ENCODE data around the gene FHIT.

The FHIT gene

DNA sequence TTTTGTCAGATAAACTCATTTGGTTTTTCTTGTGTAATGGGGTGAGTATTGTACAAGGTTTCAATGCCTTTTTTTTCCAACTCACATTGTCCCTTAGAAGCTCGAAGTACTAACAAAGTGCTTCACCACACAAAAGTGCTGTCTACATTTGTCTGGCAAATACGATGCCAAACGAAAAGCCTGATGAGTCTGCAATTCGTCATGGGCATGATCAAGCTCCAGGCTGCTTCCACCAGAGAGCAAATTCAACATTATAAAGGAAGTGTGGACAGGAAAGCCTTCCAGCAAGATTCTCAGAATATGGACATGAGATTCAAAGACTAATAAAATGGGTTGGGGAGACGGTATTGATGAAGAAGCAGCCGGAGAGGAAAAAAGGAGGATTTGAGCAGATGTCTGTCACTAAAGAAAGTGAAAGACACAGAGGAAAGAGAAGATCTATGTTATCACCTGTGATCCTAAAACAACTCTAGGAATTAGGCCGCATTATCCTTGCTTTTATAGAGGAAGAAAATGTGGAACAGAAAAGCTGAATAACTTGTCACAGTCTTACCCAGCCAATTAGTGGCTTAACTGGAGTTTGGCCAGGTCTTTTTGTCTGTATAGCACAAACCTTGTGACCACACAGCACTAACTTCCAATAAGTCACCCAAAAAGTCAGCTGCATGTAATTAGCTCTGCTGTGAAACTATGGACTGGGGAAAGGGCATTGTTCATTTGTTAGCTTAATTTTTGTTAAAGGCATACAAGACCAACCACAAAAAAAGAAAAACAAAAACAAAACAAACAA, 494.8 kb downstream of the FHIT start:
- DNase-seq: no peak

DNA sequence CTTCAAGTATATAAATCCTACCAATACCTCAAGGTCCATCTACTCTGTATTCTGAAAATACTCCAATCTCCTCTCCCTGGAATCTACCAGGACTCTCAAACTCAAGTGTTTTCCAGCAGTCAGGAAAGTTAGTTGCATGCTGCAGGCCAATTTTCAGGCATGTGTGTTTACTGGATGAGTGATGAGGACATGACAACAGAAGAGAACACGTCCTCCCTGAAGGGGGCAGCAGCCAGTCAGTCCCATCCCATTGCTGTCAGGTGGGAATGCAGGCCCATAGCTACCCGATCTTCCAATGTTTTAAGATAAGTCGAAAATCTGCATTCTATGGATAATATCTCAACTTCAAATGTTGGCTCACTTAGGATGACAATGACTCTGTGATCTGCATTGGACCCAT, 496.2 kb downstream of the FHIT start:
- DNase-seq: no peak

DNA sequence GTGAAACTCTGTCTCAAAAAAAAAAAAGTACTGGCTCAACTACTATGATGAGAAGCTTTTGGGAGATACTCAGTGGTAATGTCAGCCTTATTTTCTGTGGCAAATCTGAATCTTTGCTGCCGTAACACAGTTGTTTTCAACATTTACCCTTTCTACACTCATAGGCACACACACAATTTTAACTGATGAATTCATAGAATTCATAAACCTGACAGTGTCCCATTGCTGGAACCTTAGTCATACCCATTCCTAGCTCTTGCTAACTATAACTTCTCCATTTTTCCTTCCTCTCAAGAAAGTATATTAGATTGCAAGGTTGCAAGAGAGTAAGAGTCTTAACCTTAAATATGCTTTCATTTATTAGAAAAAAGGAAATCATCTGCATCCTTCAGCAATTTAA, 496.6 kb downstream of the FHIT start:
- no peak for DNase-seq

DNA sequence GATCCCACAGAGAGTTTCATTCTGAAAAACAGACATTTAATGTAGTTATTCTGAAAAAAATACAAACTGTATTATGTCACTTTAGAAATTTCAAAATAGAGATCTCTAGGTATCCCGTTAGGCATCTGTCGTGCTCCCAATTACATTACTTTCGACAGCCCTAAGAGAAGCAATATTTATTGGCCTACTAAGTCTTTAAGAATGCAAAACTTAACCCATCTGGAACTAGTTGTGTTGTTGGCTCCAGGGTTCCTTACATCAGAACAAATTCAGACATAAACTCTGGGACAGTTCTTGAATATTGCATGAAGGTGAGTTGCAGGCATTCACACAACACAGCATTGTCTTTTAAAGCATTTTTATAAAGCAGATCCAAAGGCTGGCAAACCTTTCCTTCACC, 498.4 kb downstream of the FHIT start:
- no peak for DNase-seq

DNA sequence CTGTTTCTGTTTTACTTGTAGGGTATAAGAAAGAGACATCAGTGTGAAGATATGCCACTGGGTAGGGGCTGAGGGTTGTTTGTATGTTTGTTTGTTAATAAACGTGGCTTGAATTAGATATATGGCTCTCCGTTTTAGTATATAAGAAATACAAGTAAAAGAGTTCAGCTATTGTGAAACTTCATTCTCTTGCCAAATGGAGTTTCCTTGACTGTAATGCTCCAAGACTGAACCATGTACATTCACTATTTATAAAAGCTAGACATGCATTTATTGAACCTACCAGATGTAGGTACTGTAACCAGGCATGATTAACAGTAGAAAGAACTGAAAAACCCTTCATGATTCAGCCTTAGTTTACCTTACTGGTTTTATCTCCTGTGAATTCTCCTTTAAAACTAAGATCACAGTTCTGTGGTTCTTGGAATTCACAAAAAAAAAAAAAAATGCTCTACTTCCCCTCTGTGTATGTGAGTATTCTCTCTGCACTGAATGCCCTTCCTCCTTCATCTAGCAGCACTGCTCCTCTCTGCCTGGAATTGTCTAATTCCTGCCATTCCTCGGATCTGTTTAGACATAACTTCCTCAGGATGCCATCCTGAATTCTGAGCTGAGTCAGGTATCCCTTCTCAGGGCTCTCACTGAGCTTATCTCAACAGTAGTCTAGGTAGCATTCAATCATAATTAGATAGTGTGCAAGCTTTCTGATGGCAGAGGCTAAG, 504.4 kb downstream of the FHIT start:
- DNase-seq: no peak

DNA sequence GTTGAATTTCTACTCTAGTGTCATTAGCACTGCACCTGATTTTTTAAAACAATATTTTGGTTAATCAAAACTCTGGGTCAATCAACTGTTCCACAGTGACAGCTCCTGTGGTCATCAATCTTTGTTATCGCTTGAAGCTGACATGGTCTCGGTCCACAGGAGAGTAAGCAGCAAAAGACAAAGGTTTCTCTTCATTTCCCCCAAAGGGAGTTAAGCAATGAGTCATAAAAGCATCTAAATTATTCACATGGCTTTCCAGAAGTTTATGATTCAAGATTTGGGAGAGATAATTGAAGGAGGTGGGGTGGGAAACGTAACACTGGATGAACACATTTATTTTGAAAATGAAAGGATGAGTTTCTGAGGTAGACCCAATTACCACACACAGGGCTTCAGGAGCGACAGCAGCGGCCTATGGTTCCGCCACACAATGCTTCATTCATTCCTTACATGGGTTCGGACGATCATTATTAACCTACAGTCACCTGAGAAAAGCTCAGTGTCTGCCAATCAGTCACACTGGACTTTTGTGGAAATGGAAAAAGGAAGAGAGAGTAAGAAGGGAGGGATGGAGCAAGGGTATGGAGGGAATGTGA, 505.1 kb downstream of the FHIT start:
- no peak for DNase-seq

DNA sequence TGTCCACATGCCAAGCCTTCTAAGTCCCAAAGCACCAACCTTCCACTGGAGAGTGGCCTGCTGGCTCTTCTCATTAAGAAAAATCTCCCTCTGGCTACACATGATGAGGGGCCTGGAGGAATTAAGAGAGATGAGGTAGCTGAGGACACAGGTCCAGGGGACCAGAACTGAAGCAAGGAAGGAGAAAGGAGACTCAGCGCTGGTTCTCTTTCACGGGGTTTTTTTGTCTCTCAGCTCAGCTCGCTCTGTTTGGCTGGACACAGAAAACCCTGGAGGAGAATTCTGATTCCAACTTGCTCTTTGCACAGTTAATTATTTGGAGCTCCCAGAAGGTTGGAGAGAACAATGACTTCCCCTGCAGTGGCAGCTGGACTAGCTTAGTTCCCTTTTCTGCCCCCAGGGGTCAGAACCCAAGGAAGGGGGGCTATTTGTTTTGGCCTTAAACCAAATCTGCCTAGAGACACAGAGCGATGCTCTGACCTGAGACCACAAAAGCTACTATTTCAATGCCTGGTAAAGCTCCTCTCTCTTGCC, 507.6 kb downstream of the FHIT start:
- DNase-seq: peak; percentile 68

DNA sequence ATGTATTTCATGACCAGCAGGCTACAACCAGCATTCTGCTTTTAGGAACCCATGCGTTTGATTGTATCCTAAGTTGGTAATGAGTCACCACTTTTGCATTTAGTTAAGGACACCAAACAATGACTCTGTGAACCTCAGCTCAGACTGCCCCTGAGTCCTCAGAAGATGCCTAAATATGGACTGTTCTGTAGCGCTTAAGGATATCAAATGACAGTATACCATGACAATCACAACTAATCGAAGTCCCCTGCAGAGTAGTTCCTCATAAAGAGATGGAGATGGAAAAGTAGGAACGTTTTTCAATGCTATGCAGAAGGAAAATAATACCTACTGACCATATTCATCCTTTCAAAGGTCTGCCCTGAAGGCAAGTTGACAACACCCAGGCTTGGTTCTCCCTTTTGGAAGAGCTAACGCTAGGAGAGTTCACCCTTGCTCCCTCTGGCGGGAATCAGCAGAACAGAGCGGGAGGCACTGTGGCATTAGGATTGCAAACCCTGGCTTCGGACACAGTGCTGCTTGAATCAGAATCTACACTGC, 508.6 kb downstream of the FHIT start:
- peak; percentile 23 for DNase-seq

DNA sequence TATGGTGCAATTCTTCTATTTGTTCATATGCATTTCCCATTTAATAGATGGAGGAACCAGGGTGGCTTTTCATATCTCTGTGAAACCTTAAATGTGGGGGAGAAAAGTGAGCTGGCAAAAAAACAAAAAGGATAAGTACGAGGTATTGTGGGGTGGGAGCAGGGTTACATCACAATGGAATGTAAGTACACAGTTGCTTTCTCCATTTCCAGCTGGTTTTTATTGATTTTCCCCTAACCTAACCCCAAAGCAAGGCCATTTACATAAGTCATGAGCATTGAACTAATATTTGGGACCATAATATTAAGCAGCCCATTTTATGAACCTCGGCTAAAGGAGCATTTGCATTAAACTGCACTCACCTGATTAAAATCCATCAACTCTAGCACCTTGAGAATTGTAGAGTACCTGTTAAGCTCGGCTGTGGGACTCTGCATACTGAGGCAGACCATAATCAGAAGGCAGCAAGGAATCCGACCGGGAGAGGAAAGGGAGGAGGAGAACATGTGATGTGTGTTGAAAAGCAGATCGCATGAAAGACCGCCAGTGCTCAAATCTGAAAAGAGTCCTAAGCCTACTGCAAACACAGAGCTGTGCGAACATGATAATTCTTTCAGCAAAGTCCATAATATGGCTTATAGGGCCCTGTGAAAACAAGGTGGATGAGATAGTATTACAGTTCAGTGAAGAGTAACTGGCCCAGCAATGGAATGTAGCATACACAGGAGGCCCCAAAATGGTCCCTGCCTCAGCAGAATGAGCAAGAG, 513.4 kb downstream of the FHIT start:
- no peak for DNase-seq

DNA sequence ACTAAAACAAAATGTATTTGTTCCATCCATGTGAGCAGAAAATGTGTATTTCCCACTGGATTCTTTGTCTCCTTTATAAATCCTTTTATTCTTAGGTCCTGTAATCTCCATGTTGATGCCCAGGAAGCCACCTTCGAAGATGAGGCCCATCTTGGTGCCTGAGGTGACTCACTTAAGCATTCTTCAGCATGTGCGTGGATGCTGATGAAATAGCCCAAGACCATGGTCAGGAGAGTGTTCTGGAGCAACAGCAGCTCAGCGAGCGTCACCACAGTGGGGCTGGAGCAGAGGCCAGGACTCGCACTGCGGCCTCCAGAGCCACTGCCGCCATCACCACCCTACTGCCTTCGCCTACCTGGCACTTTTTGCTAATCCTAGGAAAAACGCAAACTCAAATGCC, 520.9 kb downstream of the FHIT start:
- DNase-seq: no peak

DNA sequence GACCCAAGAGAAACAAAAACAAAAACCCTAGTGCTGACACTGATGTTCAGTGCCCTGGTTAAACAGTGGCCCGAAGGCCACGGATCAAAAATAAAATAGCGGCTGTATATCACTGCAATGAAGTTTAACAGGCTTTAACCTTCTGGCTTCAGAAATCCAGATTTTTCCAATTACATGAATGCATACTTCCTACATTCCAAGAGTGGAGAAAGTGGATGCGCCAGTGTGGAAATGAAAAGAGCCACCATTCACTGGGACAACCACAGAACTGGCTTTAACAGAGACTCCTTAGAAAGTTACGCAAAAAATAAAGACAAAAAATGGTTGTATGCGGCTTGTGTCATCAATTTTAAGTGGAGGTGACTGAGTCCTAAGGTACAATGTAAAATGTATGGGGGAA, 522.2 kb downstream of the FHIT start:
- no peak for DNase-seq

DNA sequence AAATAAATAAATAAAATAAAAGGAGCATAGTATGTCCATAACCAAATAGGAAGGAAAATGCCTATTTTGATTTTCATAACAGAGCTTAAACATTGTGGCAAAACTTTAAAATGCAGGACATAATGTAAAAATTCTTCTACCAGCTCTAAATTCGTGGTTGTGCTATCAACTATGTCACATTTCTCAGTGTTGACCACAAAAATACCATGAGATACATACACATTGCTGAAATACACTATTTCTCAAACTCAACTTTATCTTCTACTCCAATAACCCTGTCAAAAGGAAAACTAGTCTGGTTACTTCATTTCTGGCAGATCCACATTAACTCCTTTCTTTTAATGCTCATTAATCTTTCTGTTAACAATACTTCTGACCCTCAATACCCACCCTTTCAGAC, 523.2 kb downstream of the FHIT start:
- no peak for DNase-seq

DNA sequence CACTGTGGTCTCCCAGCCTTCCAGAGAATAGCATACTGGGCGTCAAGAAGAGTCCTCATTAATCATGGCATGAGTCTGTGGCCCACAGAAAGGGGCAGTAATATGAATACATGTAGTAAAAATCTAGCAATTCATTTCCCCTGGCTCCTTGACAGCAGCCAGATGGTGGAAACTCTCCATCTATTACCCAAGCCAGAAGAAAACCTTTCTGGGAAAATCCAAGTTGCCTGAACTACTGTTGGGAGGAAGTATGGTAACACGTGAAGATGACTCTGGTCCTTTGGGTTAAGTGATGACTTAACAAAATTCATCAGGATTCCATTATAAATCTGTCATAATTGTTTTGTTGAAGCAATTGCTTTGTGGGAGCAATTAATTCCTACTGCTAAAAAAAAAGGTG, 530.5 kb downstream of the FHIT start:
- no peak for DNase-seq

DNA sequence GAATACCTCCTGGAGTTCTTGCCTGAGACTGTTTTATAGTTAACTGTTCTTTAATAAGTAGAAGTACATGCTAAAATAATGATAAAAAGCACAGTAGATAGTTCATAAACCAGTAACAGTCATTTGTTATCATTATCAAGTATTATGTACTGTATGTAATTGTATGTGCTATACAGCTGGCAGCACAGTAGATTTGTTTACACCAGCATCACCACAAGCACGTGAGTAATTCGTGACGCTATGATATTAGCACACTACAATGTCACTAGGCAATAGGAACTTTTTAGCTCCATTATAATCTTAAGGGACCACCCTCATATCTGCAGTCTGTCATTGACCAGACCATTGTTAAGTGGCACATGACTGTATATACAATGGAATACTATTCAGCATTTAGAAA, 534.7 kb downstream of the FHIT start:
- DNase-seq: no peak

DNA sequence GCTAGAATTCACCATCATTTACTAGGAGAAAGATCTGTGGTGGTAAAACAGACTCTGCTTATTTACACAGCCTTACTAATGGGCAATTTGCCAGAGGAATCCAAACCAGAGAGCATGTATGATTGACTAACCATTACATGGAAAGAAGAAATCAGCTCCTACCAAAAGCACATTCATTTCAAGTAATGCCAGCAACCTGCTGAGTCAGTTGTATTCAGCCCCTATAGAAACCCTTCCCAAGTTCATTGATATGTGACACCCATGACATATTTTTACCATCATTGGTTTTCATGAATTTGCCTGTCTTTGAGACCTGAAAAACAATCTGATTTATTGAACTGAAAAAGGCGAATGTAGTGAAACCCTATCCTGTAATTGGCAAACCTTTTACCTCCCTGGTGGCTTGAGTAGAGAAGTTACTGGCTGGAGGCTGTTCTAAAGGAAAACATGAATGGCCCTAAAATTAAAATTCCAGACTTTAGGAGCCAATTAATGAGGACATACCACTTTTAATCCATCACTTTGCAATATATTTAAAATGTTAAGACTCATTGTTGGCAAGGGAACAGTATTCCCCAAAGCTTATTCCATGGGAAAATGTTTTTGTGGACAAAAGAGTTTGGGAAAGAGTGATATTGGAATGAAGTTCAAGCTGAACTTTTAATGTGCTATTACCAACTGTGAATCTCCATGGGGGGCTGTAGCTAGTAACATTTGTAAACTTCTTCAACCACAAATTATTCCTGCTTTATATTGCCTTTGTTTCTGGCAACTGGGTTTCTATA, 542.9 kb downstream of the FHIT start:
- DNase-seq: peak; percentile 75

DNA sequence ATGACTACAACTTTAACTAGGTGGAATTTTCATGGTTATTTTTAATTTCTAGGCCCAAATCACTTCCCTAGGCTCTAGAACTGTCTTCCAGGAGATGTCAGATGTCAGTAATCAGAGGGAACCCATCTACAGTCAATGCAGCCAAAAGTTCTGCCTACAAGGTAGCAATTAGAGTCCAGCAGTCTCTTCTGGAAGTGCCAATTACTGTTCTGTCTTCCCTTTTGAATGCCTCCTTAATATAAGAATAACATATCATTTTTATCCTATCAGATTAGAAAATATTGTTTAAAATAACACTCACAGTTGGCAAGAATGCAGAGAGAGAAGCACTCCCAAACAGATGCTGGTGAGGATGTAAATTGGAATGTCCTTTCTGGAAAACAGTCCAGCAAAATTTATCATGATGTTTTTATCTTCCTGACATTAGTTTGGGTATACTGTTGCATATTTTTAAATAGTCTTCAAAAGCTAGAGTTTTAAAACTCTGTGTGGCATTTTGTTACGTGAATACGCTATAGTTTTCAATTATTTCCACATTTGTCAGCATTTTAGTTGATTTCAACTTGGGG, 543.7 kb downstream of the FHIT start:
- no peak for DNase-seq

DNA sequence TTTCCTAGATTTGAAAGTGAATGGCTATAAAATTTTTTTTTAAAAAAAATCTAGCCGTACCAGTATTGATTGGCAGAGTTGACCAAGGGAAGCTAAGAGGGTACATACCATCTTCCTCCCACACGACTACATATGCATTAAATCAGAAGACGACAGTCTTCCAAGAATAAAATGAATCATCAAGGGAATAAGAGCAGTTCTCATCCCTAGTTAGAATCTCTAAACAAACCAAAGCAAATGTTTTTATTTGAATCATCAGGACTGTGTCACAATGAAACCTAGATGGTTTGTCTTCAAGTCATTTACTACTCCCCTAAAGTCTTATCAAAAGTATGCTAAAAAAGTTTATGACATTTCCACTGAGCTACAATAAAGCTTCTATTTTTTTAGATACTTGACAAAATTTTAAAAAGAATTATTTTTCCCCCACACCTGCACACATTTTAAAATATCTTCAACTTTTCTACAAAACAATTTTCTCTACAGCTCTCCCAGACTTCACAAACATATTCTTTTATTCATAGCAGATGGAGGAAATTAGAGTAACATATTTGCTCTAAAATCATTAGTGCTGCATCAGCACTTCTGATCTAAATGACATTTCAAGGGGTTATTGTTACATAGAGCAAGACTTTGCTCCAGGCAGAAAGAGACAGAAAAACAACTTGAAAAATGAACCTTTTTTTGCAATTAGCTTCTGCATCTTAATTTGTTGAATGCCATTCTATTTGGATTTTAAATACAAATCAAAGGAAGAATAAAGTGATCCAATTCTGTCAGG, 547.1 kb downstream of the FHIT start:
- no peak for DNase-seq

DNA sequence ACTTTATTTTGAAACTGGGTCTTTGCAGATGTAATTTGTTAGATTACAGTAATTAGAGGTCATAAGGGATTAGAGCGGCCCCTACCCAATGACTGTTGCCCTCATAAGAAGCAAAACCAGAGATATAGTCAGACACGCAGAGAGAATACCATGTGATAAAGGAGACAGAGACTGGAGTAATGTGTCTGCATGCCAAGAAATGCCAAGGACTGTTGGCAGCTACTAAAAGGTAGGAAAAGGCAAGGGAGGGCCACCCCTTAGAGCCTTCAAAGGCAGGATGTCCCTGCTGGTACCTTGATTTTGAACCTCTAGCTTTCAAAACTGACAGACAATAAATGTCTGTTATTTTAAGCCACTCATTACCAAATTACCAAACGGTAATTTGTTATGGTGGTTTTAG, 548.2 kb downstream of the FHIT start:
- no peak for DNase-seq

DNA sequence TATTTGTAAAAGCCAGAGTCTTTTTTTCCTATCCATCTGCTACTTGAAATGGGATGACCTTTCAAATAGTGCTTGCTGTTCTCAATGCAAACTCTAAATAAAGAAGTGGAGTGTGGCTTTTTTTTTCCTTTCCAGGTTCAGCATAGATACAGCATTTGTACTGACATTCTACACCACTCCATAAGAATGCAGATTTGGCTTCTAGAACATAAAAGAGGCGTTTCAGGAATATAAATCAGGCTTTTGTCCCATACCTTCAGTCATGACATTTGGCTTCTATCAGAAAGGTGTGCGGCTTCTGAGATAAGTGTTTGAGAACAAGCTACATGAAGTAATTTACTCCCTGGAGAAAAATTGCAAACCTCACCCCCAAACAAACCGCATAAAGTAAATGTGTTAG, 553.1 kb downstream of the FHIT start:
- DNase-seq: no peak

DNA sequence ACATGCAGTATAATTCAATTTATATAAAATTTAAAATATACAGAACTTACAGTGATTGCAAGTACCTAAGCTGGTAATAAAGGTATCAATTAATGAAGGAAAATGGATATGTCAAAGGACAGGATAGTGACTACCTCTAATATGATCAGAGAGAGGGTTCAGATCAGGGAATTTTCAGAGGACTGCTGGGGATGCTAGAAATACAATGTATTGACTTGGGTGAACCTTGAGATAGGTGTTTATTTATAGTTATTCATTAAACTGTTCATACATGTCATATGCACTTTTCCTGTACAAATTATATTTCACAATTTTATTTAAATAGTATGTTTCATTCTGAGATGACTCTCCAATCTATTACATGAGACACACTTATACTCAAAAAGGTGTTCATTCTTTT, 554.1 kb downstream of the FHIT start:
- no peak for DNase-seq

All from NCI-H345 (cell line).